T-helper 17 cell (primary cell): Measurements from ENCODE around the gene FAM9A. TPM values are rescaled to one million over a fixed set of nuclear protein-coding genes. Genes with fewer than 3 reads are reported as not detected.
"Not testable (repeated sequence)": the region's sequence is repeated elsewhere in the genome, so short reads cannot be mapped to it uniquely, and the experiment has no call there.

Experiments
- ATAC-seq: fragments of 150-1000 bp; cut with Tn5 transposase; 2 replicates; pipeline ENCODE4 v1.10.0; 2021; ENCODE audit warnings: mild to moderate bottlenecking, moderate library complexity
- DNase-seq, 3 donors: peaks; one replicate each; pipeline versions ENCODE4 v3.0.0 to v3.0.0-alpha.2; 2020 to 2021
- H3K9me3 ChIP-seq: one replicate; pipeline ENCODE4 v1.7.0; 2013; ENCODE audit warnings: low read length, mild to moderate bottlenecking; ENCODE audit not compliant: control insufficient read depth, poor library complexity, severe bottlenecking
- H3K27ac Mint-ChIP-seq: one replicate; pipeline ENCODE4 v1.8.0; 2022; ENCODE audit warnings: mild to moderate bottlenecking, moderate library complexity, mixed read lengths
- H3K27me3 Mint-ChIP-seq: one replicate; pipeline ENCODE4 v1.8.0; 2022; ENCODE audit warnings: mixed read lengths
- H3K36me3 Mint-ChIP-seq: one replicate; pipeline ENCODE4 v1.8.0; 2022; ENCODE audit warnings: low read depth, mixed read lengths
- H3K4me1 Mint-ChIP-seq: one replicate; pipeline ENCODE4 v1.8.0; 2022; ENCODE audit warnings: mild to moderate bottlenecking, mixed read lengths
- H3K4me3 Mint-ChIP-seq: one replicate; pipeline ENCODE4 v1.8.0; 2022; ENCODE audit warnings: mild to moderate bottlenecking, moderate library complexity, mixed read lengths
- total RNA-seq, 4 donors: library from RNA in 2 of 4; stranded (reverse) in 2 of 4; gene quantifications; one replicate each; pipeline ENCODE4 v1.2.3 and lab custom pipeline; 2022 to 2026

The FAM9A gene
- total RNA-seq, 2 donors from 2014 or later = not detected

DNA sequence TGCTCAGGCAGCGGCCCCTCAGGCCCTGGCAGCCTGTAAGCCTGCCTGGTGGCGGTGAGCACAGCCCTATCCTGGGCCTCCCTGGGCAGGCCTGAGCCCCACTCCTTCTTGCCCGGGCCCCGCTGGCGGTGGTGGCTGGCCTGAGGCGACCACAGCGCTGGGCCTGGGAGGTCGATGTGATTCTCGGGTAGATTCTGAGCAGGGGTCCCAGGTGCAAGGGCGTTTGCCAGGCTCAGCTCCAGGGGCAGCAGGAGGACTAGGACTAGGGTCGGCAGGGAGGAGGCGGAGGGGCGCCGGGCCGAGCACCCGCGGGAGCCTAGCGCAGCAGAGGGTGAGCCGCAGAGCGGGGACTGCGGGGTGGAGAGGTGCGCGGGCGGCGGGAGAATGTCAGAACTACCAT lies 17.0 kb downstream of the FAM9A start:
- no peaks in the 10 kb centered on the region for H3K9me3 ChIP-seq
- H3K4me3 Mint-ChIP-seq = no peak overlapping the region
- H3K36me3 Mint-ChIP-seq = no peaks in the 10 kb centered on the region
- no peaks in the 10 kb centered on the region for H3K4me1 Mint-ChIP-seq
- ATAC-seq (no peak), DNase-seq (no peak)
- peaks cover 4% of the 10 kb centered on the region for H3K27me3 Mint-ChIP-seq
- H3K27ac Mint-ChIP-seq = no peak overlapping the region

DNA sequence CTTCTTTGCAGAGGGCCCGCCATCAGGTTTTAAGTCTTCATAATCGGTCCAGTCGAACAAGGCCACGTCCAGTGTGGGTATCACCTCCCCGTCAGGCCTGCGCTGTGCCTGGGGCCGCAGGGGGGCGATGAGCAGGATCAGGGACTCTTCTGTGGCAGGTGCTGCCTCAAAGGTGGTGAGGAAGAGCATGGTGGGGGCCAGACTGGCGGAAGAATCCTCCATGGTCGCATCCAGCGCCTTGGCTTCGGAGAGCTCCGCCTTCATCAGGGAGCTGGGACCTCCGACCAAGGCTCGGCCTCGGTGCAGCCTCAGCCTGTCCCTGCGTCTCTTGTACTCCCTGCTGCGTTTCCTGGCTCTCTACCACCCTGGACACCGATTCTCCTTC lies 17.5 kb downstream of the FAM9A start:
- no peak overlapping the region for H3K27ac Mint-ChIP-seq
- no peaks in the 10 kb centered on the region for H3K9me3 ChIP-seq
- peak overlapping the region; percentile 59 for H3K4me3 Mint-ChIP-seq

GRCh38 chrX:8783097-8783713 lies 18.0 kb downstream of the FAM9A start:
- no peaks in the 10 kb centered on the region for H3K9me3 ChIP-seq
- no peak overlapping the region for H3K27ac Mint-ChIP-seq
- ATAC-seq (peak; percentile 76), DNase-seq (peak in 1 of 3 donors; percentile 7)
- no peaks in the 10 kb centered on the region for H3K4me1 Mint-ChIP-seq
- H3K4me3 Mint-ChIP-seq = peak overlapping the region; percentile 59
- H3K36me3 Mint-ChIP-seq = no peaks in the 10 kb centered on the region
- H3K27me3 Mint-ChIP-seq = no peaks in the 10 kb centered on the region

More for the DNA sequence above, 17.5 kb downstream of the FAM9A start:
- no peak for ATAC-seq
- H3K27me3 Mint-ChIP-seq = peaks cover 1% of the 10 kb centered on the region
- no peak for DNase-seq
- H3K4me1 Mint-ChIP-seq = no peaks in the 10 kb centered on the region
- H3K36me3 Mint-ChIP-seq = no peaks in the 10 kb centered on the region

- DNase-seq = no peak
- ATAC-seq = no peak
- Mint-ChIP-seq H3K4me1 (no peaks in the 10 kb centered on the region), H3K27me3 (no peaks in the 10 kb centered on the region), H3K36me3 (no peaks in the 10 kb centered on the region), H3K27ac (no peak overlapping the region), H3K4me3 (peak overlapping the region; percentile 59)
- no peaks in the 10 kb centered on the region for H3K9me3 ChIP-seq
Measured at GRCh38 chrX:8782595-8782994, 18.6 kb downstream of the FAM9A start.

GRCh38 chrX:8781921-8782320 lies 19.3 kb downstream of the FAM9A start:
- not testable (repeated sequence) for H3K27me3 Mint-ChIP-seq, DNase-seq, H3K27ac Mint-ChIP-seq, ATAC-seq, H3K36me3 Mint-ChIP-seq, H3K4me1 Mint-ChIP-seq, H3K4me3 Mint-ChIP-seq, H3K9me3 ChIP-seq

- DNase-seq = no peak
- Mint-ChIP-seq H3K4me3 (no peak overlapping the region), H3K27ac (no peak overlapping the region), H3K36me3 (no peaks in the 10 kb centered on the region), H3K27me3 (no peaks in the 10 kb centered on the region), H3K4me1 (peaks cover 3% of the 10 kb centered on the region)
- H3K9me3 ChIP-seq = no peaks in the 10 kb centered on the region
- no peak for ATAC-seq
Measured at GRCh38 chrX:8773117-8773516, 28.1 kb downstream of the FAM9A start.

DNA sequence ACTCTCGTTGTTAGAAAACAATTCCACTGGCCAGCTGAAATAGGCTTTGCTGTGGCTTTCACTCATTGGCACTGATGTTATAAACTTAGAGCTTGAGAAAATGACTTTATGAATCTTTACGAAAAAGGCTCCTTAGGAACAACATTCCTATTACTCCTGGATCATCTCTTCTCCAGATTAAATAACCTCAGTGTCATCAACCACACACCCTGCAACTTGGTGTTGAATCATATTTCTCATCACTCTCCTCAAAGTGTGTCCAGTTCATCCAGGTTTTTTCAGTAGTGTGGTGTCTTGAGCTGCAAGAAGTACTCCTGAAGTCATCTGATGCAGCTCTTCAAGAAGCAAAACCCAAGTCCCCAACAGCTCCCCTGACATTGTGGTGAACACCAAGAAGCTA lies 41.2 kb downstream of the FAM9A start:
- DNase-seq (no peak), ATAC-seq (no peak)
- Mint-ChIP-seq H3K27ac (no peak overlapping the region), H3K4me1 (no peaks in the 10 kb centered on the region), H3K4me3 (no peak overlapping the region), H3K27me3 (peaks cover 15% of the 10 kb centered on the region), H3K36me3 (no peaks in the 10 kb centered on the region)
- no peaks in the 10 kb centered on the region for H3K9me3 ChIP-seq

DNA sequence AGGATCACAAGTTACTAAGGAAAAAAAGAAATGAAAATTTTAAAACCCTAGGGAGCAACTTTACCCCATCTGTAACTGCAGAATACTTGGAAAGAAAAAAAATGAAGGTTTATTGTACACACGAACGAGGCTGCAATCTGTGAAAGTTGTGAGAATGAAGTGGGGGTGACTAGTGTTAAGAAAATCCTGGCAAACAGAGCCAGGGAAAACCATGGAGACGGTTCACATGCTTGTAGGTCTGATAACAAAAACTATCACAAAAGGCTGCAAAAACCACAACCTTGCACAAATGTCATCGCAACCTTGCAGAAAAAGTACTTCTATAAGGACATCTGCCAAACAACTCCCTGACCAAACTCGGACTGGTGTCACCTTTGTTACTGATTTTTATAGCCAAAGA lies 42.5 kb downstream of the FAM9A start:
- not testable (repeated sequence) for ATAC-seq, H3K9me3 ChIP-seq, H3K27ac Mint-ChIP-seq, H3K4me3 Mint-ChIP-seq, H3K36me3 Mint-ChIP-seq, H3K4me1 Mint-ChIP-seq, DNase-seq
- H3K27me3 Mint-ChIP-seq = peaks cover 14% of the 10 kb centered on the region

GRCh38 chrX:8757609-8758389 lies 43.4 kb downstream of the FAM9A start:
- not testable (repeated sequence) for H3K4me3 Mint-ChIP-seq, H3K36me3 Mint-ChIP-seq, DNase-seq, H3K4me1 Mint-ChIP-seq, H3K27ac Mint-ChIP-seq, ATAC-seq, H3K9me3 ChIP-seq
- peaks cover 13% of the 10 kb centered on the region for H3K27me3 Mint-ChIP-seq

DNA sequence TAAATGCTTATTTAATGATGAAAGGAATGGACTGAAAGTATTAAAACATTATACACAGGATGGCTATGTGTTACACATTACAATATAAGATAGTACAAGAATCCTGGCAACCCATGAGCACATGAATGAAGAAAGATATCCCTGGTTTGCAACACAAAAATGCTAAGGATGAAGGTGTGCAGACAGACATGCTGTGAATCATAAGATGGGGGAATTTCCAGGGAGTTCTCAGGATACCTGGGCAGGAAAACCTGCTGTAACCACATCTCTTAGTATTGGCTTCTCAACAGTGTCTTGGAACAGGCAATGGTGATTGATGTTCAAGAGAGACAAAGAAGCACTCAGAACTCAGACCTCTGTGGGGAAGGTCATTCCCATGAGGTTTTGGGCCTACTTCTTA lies 45.4 kb downstream of the FAM9A start:
- Mint-ChIP-seq H3K27me3 (peaks cover 9% of the 10 kb centered on the region), H3K27ac (no peak overlapping the region), H3K36me3 (peaks cover 2% of the 10 kb centered on the region), H3K4me1 (no peaks in the 10 kb centered on the region), H3K4me3 (no peak overlapping the region)
- DNase-seq (no peak), ATAC-seq (no peak)
- no peaks in the 10 kb centered on the region for H3K9me3 ChIP-seq

DNA sequence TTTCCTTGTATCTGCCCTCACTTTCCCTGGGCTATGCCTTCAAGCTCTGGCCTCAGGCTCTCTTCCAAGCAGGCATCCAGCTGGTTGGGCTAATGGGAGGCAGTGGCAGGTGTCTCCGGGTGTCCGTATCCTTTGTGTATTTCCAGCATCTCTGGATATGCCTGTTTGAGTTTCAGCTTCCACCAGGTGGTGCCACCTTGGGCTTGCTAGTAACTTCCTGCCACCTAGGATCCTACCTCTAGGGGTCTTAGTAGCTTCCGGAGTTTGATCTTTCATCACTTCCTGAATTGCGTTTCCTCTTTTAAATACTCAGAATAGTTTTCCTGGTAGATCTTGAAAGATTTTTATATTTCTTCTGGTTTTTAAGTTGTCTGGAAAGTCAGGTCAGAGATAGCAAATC lies 46.1 kb downstream of the FAM9A start:
- no peak overlapping the region for H3K27ac Mint-ChIP-seq
- no peak for ATAC-seq
- peaks cover 9% of the 10 kb centered on the region for H3K27me3 Mint-ChIP-seq
- no peak for DNase-seq
- no peaks in the 10 kb centered on the region for H3K4me1 Mint-ChIP-seq
- H3K36me3 Mint-ChIP-seq = peaks cover 2% of the 10 kb centered on the region
- no peak overlapping the region for H3K4me3 Mint-ChIP-seq
- no peaks in the 10 kb centered on the region for H3K9me3 ChIP-seq

- H3K9me3 ChIP-seq = no peaks in the 10 kb centered on the region
- no peak for ATAC-seq
- Mint-ChIP-seq H3K27ac (no peak overlapping the region), H3K27me3 (peaks cover 15% of the 10 kb centered on the region), H3K4me1 (no peaks in the 10 kb centered on the region), H3K36me3 (peaks cover 2% of the 10 kb centered on the region), H3K4me3 (no peak overlapping the region)
- DNase-seq = no peak
Measured at GRCh38 chrX:8749697-8750096, 51.5 kb downstream of the FAM9A start.

DNA sequence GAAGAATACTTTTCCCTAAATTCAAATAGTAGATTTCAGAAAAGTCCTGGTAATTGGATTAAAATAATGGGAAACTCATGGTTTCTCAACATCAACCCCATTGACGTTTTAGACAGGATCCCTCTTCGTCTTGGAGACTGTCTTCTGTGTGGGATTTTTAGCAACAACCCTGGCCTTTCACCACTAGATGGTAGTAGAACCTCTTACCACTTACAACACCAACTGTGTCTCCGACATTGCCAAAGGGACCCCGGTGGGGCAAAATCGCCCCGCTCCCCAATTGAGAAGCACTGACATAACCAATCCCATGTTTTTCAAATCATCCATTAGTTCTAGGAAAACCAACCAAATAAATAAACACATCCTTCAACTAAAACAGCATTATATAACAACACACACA lies 52.3 kb downstream of the FAM9A start:
- H3K9me3 ChIP-seq = no peaks in the 10 kb centered on the region
- no peak for ATAC-seq
- Mint-ChIP-seq H3K27ac (no peak overlapping the region), H3K4me1 (no peaks in the 10 kb centered on the region), H3K36me3 (peaks cover 2% of the 10 kb centered on the region), H3K27me3 (peaks cover 15% of the 10 kb centered on the region), H3K4me3 (no peak overlapping the region)
- no peak for DNase-seq
